SK-N-SH (cell line): ENCODE measurements around the gene GALNT12. TPM values are rescaled to one million over a fixed set of nuclear protein-coding genes. Genes with fewer than 3 reads are reported as not detected.

Experiments used
- CTCF ChIA-PET: fragments of 300-600, 350-600 bp; formaldehyde crosslinking; extraction: SDS; loops from one replicate; lab custom pipeline; 2021; lab: Yijun Ruan, JAX
- POLR2A ChIA-PET: fragments of 350-600 bp; sonication (Branson Sonifier 250); formaldehyde crosslinking; extraction: SDS; loops from one replicate; lab custom pipeline; 2020; ENCODE audit warnings: antibody characterized with exemption, inconsistent platforms; lab: Yijun Ruan, JAX
- DNase-seq: peaks from one replicate; pipeline ENCODE4 v3.0.0; 2012
- H2AFZ ChIP-seq: fragments of 200-600 bp; sonication (generic); 2 replicates; pipeline ENCODE4 v1.8.1; 2016; ENCODE audit warnings: antibody characterized with exemption, mild to moderate bottlenecking, low read depth
- H3F3A ChIP-seq: fragments of 200-600 bp; sonication (generic); replicated peaks from 2 replicates; pipeline ENCODE3; 2016; ENCODE audit warnings: antibody characterized with exemption, mild to moderate bottlenecking; ENCODE audit not compliant: insufficient read depth
- H3K27ac ChIP-seq, 2 experiments: fragments of 200-500 bp in 1 of 2; fragments of 200-600 bp in 1 of 2; sonication (Bioruptor generic) in 1 of 2; sonication (generic), shearing (Covaris generic) in 1 of 2; 2 replicates each; pipeline versions ENCODE4 v1.5.1 to v1.6.1; 2014 to 2016; ENCODE audit warnings: low read depth in 2 of 2, inconsistent platforms in 1 of 2, low read length in 1 of 2, mild to moderate bottlenecking in 1 of 2, mixed read lengths in 1 of 2
- H3K27me3 ChIP-seq: fragments of 200-600 bp; sonication (generic), shearing (Covaris generic); 2 replicates; pipeline ENCODE4 v1.6.1; 2016; ENCODE audit warnings: mixed run types; ENCODE audit not compliant: insufficient read depth
- H3K36me3 ChIP-seq, 2 experiments: fragments of 200-500 bp in 1 of 2; fragments of 200-600 bp in 1 of 2; sonication (Bioruptor generic) in 1 of 2; sonication (generic) in 1 of 2; replicated peaks in 1 of 2; 2 replicates each; pipeline versions ENCODE3 to v1.5.1; 2014 to 2016; ENCODE audit warnings: low read length in 1 of 2, mild to moderate bottlenecking in 1 of 2; ENCODE audit not compliant: insufficient read depth in 2 of 2, control insufficient read depth in 1 of 2
- H3K4me1 ChIP-seq, 2 experiments: fragments of 200-500 bp in 1 of 2; fragments of 200-600 bp in 1 of 2; sonication (Bioruptor generic) in 1 of 2; sonication (generic), shearing (Covaris generic) in 1 of 2; 2 replicates each; pipeline versions ENCODE4 v1.5.1 to v1.6.1; 2014 to 2016; ENCODE audit warnings: low read depth in 1 of 2, low read length in 1 of 2, mixed run types in 1 of 2; ENCODE audit not compliant: insufficient read depth in 2 of 2, control insufficient read depth in 1 of 2
- H3K4me2 ChIP-seq: fragments of 200-600 bp; sonication (generic), shearing (Covaris generic); 2 replicates; pipeline ENCODE4 v1.6.1; 2017; ENCODE audit warnings: mixed run types
- H3K4me3 ChIP-seq, 2 experiments: fragments of 200-500 bp in 1 of 2; fragments of 200-600 bp in 1 of 2; sonication (Bioruptor generic) in 1 of 2; sonication (generic), shearing (Covaris generic) in 1 of 2; 2 replicates each; pipeline versions ENCODE4 v1.5.1 to v1.8.1; 2014 to 2016; ENCODE audit warnings: low read depth in 2 of 2, inconsistent platforms in 1 of 2, low read length in 1 of 2, mild to moderate bottlenecking in 1 of 2, mixed read lengths in 1 of 2, moderate library complexity in 1 of 2
- H3K79me2 ChIP-seq: fragments of 200-600 bp; sonication (generic); 2 replicates; pipeline ENCODE4 v1.8.1; 2017; ENCODE audit warnings: mild to moderate bottlenecking; ENCODE audit not compliant: insufficient read depth
- H3K9ac ChIP-seq: fragments of 200-600 bp; sonication (generic); 2 replicates; pipeline ENCODE4 v1.6.1; 2017; ENCODE audit warnings: mixed run types
- H3K9me2 ChIP-seq: fragments of 200-600 bp; sonication (generic); 2 replicates; pipeline ENCODE4 v1.6.1; 2017; ENCODE audit warnings: mixed run types
- H3K9me3 ChIP-seq: fragments of 200-600 bp; sonication (generic); 2 replicates; pipeline ENCODE4 v1.6.1; 2017; ENCODE audit warnings: mixed run types, mild to moderate bottlenecking, moderate library complexity
- H4K20me1 ChIP-seq: fragments of 200-600 bp; sonication (generic); 2 replicates; pipeline ENCODE4 v1.6.1; 2017; ENCODE audit warnings: mild to moderate bottlenecking, mixed run types; ENCODE audit not compliant: insufficient read depth
- EP300 ChIP-seq, 2 experiments: IDR thresholded peaks; 2 replicates each; pipeline versions ENCODE4 v1.4.0 to v1.6.1; 2012; ENCODE audit warnings: borderline replicate concordance in 1 of 2, low read depth in 1 of 2, low read length in 1 of 2
- FOSL2 ChIP-seq: IDR thresholded peaks from 2 replicates; pipeline ENCODE4 v1.4.0; 2012; ENCODE audit warnings: low read depth, mild to moderate bottlenecking, moderate library complexity, borderline replicate concordance
- FOXM1 ChIP-seq: IDR thresholded peaks from 2 replicates; pipeline ENCODE4 v1.4.0; 2012; ENCODE audit warnings: low read depth, mild to moderate bottlenecking
- JUND ChIP-seq: IDR thresholded peaks from 2 replicates; pipeline ENCODE4 v1.4.0; 2012
- MEF2A ChIP-seq: IDR thresholded peaks from 2 replicates; pipeline ENCODE4 v1.4.0; 2012; ENCODE audit warnings: low read depth, borderline replicate concordance
- RAD21 ChIP-seq: IDR thresholded peaks from 2 replicates; pipeline ENCODE4 v1.6.1; 2012; ENCODE audit warnings: mild to moderate bottlenecking, low read length
- REST ChIP-seq: IDR thresholded peaks from 2 replicates; pipeline ENCODE4 v1.6.1; 2012; ENCODE audit warnings: mild to moderate bottlenecking, low read depth, low read length, moderate library complexity
- RFX5 ChIP-seq: IDR thresholded peaks from 2 replicates; pipeline ENCODE4 v1.6.1; 2012; ENCODE audit warnings: mild to moderate bottlenecking, improper control_type of control experiment, low read length
- RXRA ChIP-seq: IDR thresholded peaks from 2 replicates; pipeline ENCODE4 v1.4.0; 2012; ENCODE audit warnings: low read depth, mild to moderate bottlenecking, borderline replicate concordance
- SIN3A ChIP-seq: IDR thresholded peaks from 2 replicates; pipeline ENCODE4 v1.6.1; 2012; ENCODE audit warnings: low read depth, mild to moderate bottlenecking, low read length, moderate library complexity, borderline replicate concordance
- TAF1 ChIP-seq: IDR thresholded peaks from 2 replicates; pipeline ENCODE4 v1.6.1; 2012; ENCODE audit warnings: low read depth, mild to moderate bottlenecking, low read length, moderate library complexity, borderline replicate concordance
- USF1 ChIP-seq: IDR thresholded peaks from 2 replicates; pipeline ENCODE4 v1.4.0; 2012; ENCODE audit warnings: low read depth, borderline replicate concordance
- USF2 ChIP-seq: fragments of 150-350 bp; IDR thresholded peaks from 2 replicates; pipeline ENCODE4 v1.6.1; 2017; ENCODE audit warnings: antibody characterized with exemption, low read length, low read depth, borderline replicate concordance
- YY1 ChIP-seq: IDR thresholded peaks from 2 replicates; pipeline ENCODE4 v1.4.0; 2012; ENCODE audit warnings: low read depth, mild to moderate bottlenecking
- ZBTB33 ChIP-seq: IDR thresholded peaks from 2 replicates; pipeline ENCODE4 v1.4.0; 2012; ENCODE audit warnings: low read depth, borderline replicate concordance
- WGBS: methylation state at CpG from one replicate; pipeline ENCODE4 v1.1.6; 2017; ENCODE audit warnings: low lambda C conversion rate; 5-methylcytosine and 5-hydroxymethylcytosine counted together
- polyA plus RNA-seq, 3 experiments: library from polyadenylated mRNA; depleted of rRNA; stranded (reverse); fragments of >200 nt; gene quantifications; 2 replicates each; pipeline ENCODE4 v1.2.3, GENCODE V29; 2012

Gene GALNT12
- polyA plus RNA-seq, 1 of the 3 experiments (the other 2 are of a cell fraction) = 7.4 TPM

GRCh38 chr9:98866435-98867102 lies 59.1 kb downstream of the GALNT12 start (continued):
- TF ChIP-seq REST (no peak), JUND (no peak), EP300 (IDR thresholded peaks at IDR 0.05; ENCODE audit: borderline replicate concordance in 1 of 2, low read depth in 1 of 2, low read length in 1 of 2) (no peak), USF1 (no peak), RAD21 (no peak)

- H3K9me3 ChIP-seq = no peaks in the 10 kb centered on the region
- no peaks in the 10 kb centered on the region for H3K27me3 ChIP-seq
- no peaks in the 10 kb centered on the region for H3F3A ChIP-seq
- no peak overlapping the region for H3K9ac ChIP-seq
- no peak overlapping the region for H3K4me2 ChIP-seq
- TF ChIP-seq FOSL2 (no peak), USF2 (no peak), USF1 (no peak), ZBTB33 (no peak), MEF2A (no peak), YY1 (no peak), FOXM1 (no peak), JUND (no peak), SIN3A (no peak), RXRA (no peak), TAF1 (no peak), RFX5 (no peak)
- no peaks in the 10 kb centered on the region for H4K20me1 ChIP-seq
- H3K27ac ChIP-seq = peak overlapping the region in 1 of 2 experiments; percentile 63; a peak in 1 of 4 replicates
- DNase-seq = no peak
- 58% methylated on average over 1 of the region's 1 CpG for WGBS
- no peak overlapping the region for H3K4me3 ChIP-seq
- ChIA-PET POLR2A (no interaction called here), CTCF (interaction anchor here (1.2 to 1.7 kb wide), 3 partner anchors 18 to 274 kb away, joined by 3 to 8 read pairs (median 5); no protein-coding TSS in a partner anchor)
- no peaks in the 10 kb centered on the region for H3K9me2 ChIP-seq
- H2AFZ ChIP-seq = no peak overlapping the region
- no peaks in the 10 kb centered on the region for H3K36me3 ChIP-seq
- no peaks in the 10 kb centered on the region for H3K79me2 ChIP-seq
- 0 out of 4 replicates have a peak, but pooled peaks cover 0 to 10% of the 10 kb centered on the region in 2 experiments for H3K4me1 ChIP-seq
Observed at GRCh38 chr9:98867103-98867428, 59.6 kb downstream of the GALNT12 start.
